Uterus (tissue), 4 donors: ENCODE data around the gene PTPN12. TPM values are rescaled to one million over a fixed set of nuclear protein-coding genes. Genes with fewer than 3 reads are reported as not detected.
A peak's percentile ranks its signal among the peaks of the same experiment; 100 is the strongest.
"Not testable (repeated sequence)": the region's sequence is repeated elsewhere in the genome, so short reads cannot be mapped to it uniquely, and the experiment has no call there.

ENCODE experiments used
- DNase-seq, 2 donors: peaks; one replicate each; pipeline ENCODE4 v3.0.0-alpha.2; 2019 to 2020
- H3K27ac ChIP-seq, 2 donors: fragments of 200-600 bp; sonication (generic); 1 replicate in 1 of 2; 2 replicates in 1 of 2; pipeline ENCODE4 v1.5.1; 2016 to 2018
- H3K27me3 ChIP-seq, 2 donors: fragments of 200-600 bp; sonication (generic); one replicate each; pipeline ENCODE4 v1.5.1; 2018 to 2019; ENCODE audit warnings: control low read depth in 1 of 2
- H3K36me3 ChIP-seq, 2 donors: fragments of 200-600 bp; sonication (generic); one replicate each; pipeline ENCODE4 v1.5.1; 2019; ENCODE audit warnings: control low read depth in 1 of 2
- H3K4me1 ChIP-seq, 2 donors: fragments of 200-600 bp; sonication (generic); one replicate each; pipeline ENCODE4 v1.5.1; 2018 to 2019; ENCODE audit warnings: control low read depth in 1 of 2
- H3K4me3 ChIP-seq, 2 donors: fragments of 200-600 bp; sonication (generic); 1 replicate in 1 of 2; 2 replicates in 1 of 2; pipeline ENCODE4 v1.5.1; 2018 to 2019; ENCODE audit warnings: mild to moderate bottlenecking in 1 of 2
- H3K9me3 ChIP-seq, 2 donors: fragments of 200-600 bp; sonication (generic); one replicate each; pipeline ENCODE4 v1.5.1; 2019; ENCODE audit warnings: control low read depth in 1 of 2
- CTCF ChIP-seq, 4 experiments: fragments of 200-600 bp in 2 of 4; fragments of 450-650 bp in 2 of 4; sonication (generic) in 2 of 4; IDR thresholded peaks; one replicate each; pipeline ENCODE4 v1.5.1; 2016 to 2019; ENCODE audit warnings: antibody characterized with exemption in 4 of 4, mild to moderate bottlenecking in 2 of 4, moderate library complexity in 1 of 4
- POLR2A ChIP-seq, 2 donors: fragments of 450-650 bp; IDR thresholded peaks; one replicate each; pipeline ENCODE4 v1.6.1; 2016; ENCODE audit warnings: antibody characterized with exemption in 2 of 2, mild to moderate bottlenecking in 1 of 2, moderate library complexity in 1 of 2
- intact Hi-C: fragments of 100-400 bp; cut with DNase I; formaldehyde crosslinking; loops from one replicate; pipeline ENCODE4 v1.15.1; 2023; ENCODE audit warnings: low total_unique reads
- total RNA-seq, 4 donors: library from RNA; depleted of rRNA in 3 of 4; stranded (reverse); fragments of >200 nt in 3 of 4; gene quantifications; one replicate each; pipeline versions ENCODE4 v1.1.0 to v1.2.4, GENCODE V29; 2014 to 2023
- donor health status: DM: yes; HTN: yes; CAD: no.

PTPN12 gene
- total RNA-seq, 4 donors from 2014 or later: 52.0 to 123 (median 96.5) TPM

GRCh38 chr7:77532247-77532646 is 4.8 kb upstream of the PTPN12 start:
- Histone ChIP-seq H3K36me3 (no peaks in the 10 kb centered on the region), H3K9me3 (no peaks in the 10 kb centered on the region), H3K27ac (no peak overlapping the region), H3K4me1 (no peaks in the 10 kb centered on the region), H3K27me3 (no peaks in the 10 kb centered on the region), H3K4me3 (no peak overlapping the region)
- TF ChIP-seq POLR2A (IDR thresholded peaks at IDR 0.05) (no peak), CTCF (IDR thresholded peaks at IDR 0.05) (no peak)
- intact Hi-C loops: no loop called here
- no peak for DNase-seq

- H3K27me3 ChIP-seq, H3K27ac ChIP-seq, H3K9me3 ChIP-seq, H3K4me3 ChIP-seq, DNase-seq, H3K4me1 ChIP-seq, H3K36me3 ChIP-seq, intact Hi-C loops: not testable (repeated sequence)
Measured at GRCh38 chr7:77532732-77533131, 4.4 kb upstream of the PTPN12 start.

- H3K27ac ChIP-seq, H3K27me3 ChIP-seq, intact Hi-C loops, DNase-seq, H3K4me3 ChIP-seq, H3K9me3 ChIP-seq, H3K36me3 ChIP-seq, H3K4me1 ChIP-seq: not testable (repeated sequence)
Measured at GRCh38 chr7:77534046-77534445, 3.0 kb upstream of the PTPN12 start.

- no peak for DNase-seq
- peak overlapping the region; percentile 84 to 95 for H3K27ac ChIP-seq
- H3K4me3 ChIP-seq: peak overlapping the region; percentile 50 to 80
- no peaks in the 10 kb centered on the region for H3K27me3 ChIP-seq
- peaks cover 0 to 8% of the 10 kb centered on the region in 2 donors for H3K4me1 ChIP-seq
- H3K9me3 ChIP-seq: no peaks in the 10 kb centered on the region
- intact Hi-C loops: no loop called here
- no peaks in the 10 kb centered on the region for H3K36me3 ChIP-seq
- TF ChIP-seq POLR2A (IDR thresholded peaks at IDR 0.05) (no peak), CTCF (IDR thresholded peaks at IDR 0.05) (no peak)
Measured at GRCh38 chr7:77536017-77536412, 1.1 kb upstream of the PTPN12 start.

- DNase-seq: peak; percentile 96 to 98
- no peaks in the 10 kb centered on the region for H3K36me3 ChIP-seq
- peak overlapping the region; percentile 84 to 88 for H3K4me3 ChIP-seq
- peak in 1 of 4 experiments; percentile 16 for TF ChIP-seq CTCF (IDR thresholded peaks at IDR 0.05)
- peak; percentile 92 to 99 for TF ChIP-seq POLR2A (IDR thresholded peaks at IDR 0.05)
- peak overlapping the region; percentile 95 to 97 for H3K27ac ChIP-seq
- H3K9me3 ChIP-seq: no peaks in the 10 kb centered on the region
- no peaks in the 10 kb centered on the region for H3K27me3 ChIP-seq
- peaks cover 0 to 8% of the 10 kb centered on the region in 2 donors for H3K4me1 ChIP-seq
- intact Hi-C loops: no loop called here
Measured at GRCh38 chr7:77536413-77537135, 521 bp upstream of the PTPN12 start.

- intact Hi-C loops: no loop called here
- H3K4me3 ChIP-seq: peak overlapping the region; percentile 84 to 88
- peak overlapping the region; percentile 95 to 97 for H3K27ac ChIP-seq
- DNase-seq: peak; percentile 36 to 43
- H3K4me1 ChIP-seq: peaks cover 0 to 8% of the 10 kb centered on the region in 2 donors
- H3K9me3 ChIP-seq: no peaks in the 10 kb centered on the region
- no peaks in the 10 kb centered on the region for H3K36me3 ChIP-seq
- TF ChIP-seq CTCF (IDR thresholded peaks at IDR 0.05) (no peak), POLR2A (IDR thresholded peaks at IDR 0.05) (peak in 1 of 2 donors; percentile 11)
- no peaks in the 10 kb centered on the region for H3K27me3 ChIP-seq
Measured at GRCh38 chr7:77537778-77538280, 734 bp downstream of the PTPN12 start.
